IPS-20b (cell line): ENCODE data around the gene TNFRSF19.

Experiments
- H3K27ac ChIP-seq: one replicate; pipeline ENCODE4 v1.5.1; 2013; ENCODE audit warnings: low read length
- H3K27me3 ChIP-seq: 2 replicates; pipeline ENCODE4 v1.6.1; 2013; ENCODE audit warnings: mild to moderate bottlenecking, low read length, inconsistent platforms; ENCODE audit not compliant: insufficient read depth
- H3K36me3 ChIP-seq: 2 replicates; pipeline ENCODE4 v1.6.1; 2013; ENCODE audit warnings: low read depth, mild to moderate bottlenecking, inconsistent platforms, low read length, moderate library complexity; ENCODE audit not compliant: insufficient read depth
- H3K4me1 ChIP-seq: 2 replicates; pipeline ENCODE4 v1.6.1; 2013; ENCODE audit warnings: mild to moderate bottlenecking, control low read depth, inconsistent platforms, low read length, moderate library complexity; ENCODE audit not compliant: insufficient read depth
- H3K4me3 ChIP-seq: 2 replicates; pipeline ENCODE4 v1.5.1; 2013; ENCODE audit warnings: mild to moderate bottlenecking, low read length, inconsistent platforms
- H3K9ac ChIP-seq: 2 replicates; pipeline ENCODE4 v1.6.1; 2013; ENCODE audit warnings: low read depth, mild to moderate bottlenecking, inconsistent platforms, low read length, moderate library complexity
- H3K9me3 ChIP-seq: 2 replicates; pipeline ENCODE4 v1.6.1; 2013; ENCODE audit warnings: mild to moderate bottlenecking, low read depth, low read length, inconsistent platforms; ENCODE audit not compliant: insufficient read depth

Gene TNFRSF19

DNA sequence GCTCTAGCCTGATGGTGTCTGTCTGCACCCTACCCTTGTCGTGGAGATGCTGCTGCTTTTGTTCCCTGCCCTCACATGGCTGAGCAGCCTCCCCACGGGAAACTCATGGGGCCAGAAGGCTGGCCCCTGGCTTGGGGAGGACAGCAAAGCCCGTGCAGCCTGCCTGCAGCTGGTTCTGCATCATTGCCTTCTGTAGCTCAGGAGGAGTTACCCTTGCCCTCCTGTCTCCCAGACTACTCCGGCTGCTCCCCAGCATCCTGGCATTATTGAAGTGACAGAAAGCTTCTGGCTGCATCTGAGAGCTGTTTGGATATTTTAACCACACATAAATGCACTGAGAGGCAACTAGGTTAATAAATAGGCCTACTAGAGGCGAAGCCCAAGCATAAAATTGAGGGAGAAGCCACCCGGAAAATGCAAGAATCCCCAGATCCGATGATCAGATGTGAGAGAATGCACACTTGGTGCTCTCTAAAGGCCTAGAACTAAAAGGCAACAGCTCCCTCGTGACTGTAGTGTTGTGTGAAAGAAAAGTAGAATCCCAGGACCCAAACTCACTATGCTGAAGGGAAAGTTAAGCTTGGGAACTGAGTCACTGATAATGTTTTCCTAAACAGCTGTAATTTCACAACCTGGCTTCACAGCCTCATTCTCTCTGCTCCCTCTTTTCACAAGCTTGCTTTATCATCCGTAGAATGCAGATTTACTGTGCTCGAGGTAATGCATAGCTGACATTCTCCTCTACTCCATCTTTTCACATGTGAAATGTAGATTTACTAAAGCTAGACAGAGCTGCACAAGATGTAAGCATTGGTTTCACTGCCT is 110.8 kb downstream of the TNFRSF19 start:
- no peak overlapping the region for H3K9ac ChIP-seq
- no peaks in the 10 kb centered on the region for H3K36me3 ChIP-seq
- H3K27me3 ChIP-seq, result no peaks in the 10 kb centered on the region
- H3K27ac ChIP-seq, result no peak overlapping the region
- peaks cover 9% of the 10 kb centered on the region; the same call in 1 of the 2 replicates for H3K4me1 ChIP-seq
- H3K4me3 ChIP-seq, result no peak overlapping the region
- peaks cover 27% of the 10 kb centered on the region for H3K9me3 ChIP-seq

DNA sequence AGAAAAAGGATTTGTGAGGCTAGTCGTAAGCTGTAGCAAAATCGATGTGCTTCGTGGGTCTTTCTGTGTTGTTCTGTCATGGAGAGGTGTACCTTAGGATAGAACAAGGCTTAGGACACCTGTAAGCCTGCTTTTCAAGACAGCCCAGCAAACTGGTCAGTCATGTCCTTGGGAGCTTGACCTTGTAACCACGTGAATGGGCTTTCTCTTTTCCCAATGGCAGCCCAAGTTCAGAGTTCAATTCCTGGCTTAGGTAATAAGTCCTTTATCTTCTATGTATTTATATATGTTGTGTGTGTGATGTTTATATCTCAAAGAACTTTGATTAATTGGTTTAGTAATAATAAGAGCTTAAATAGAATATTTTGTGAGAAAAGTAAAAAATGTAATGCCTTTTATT is 112.9 kb downstream of the TNFRSF19 start:
- H3K4me3 ChIP-seq, result no peak overlapping the region
- peaks cover 27% of the 10 kb centered on the region for H3K9me3 ChIP-seq
- no peaks in the 10 kb centered on the region for H3K27me3 ChIP-seq
- H3K27ac ChIP-seq, result no peak overlapping the region
- no peak overlapping the region for H3K9ac ChIP-seq
- peaks cover 9% of the 10 kb centered on the region; the same call in 1 of the 2 replicates for H3K4me1 ChIP-seq
- no peaks in the 10 kb centered on the region for H3K36me3 ChIP-seq

DNA sequence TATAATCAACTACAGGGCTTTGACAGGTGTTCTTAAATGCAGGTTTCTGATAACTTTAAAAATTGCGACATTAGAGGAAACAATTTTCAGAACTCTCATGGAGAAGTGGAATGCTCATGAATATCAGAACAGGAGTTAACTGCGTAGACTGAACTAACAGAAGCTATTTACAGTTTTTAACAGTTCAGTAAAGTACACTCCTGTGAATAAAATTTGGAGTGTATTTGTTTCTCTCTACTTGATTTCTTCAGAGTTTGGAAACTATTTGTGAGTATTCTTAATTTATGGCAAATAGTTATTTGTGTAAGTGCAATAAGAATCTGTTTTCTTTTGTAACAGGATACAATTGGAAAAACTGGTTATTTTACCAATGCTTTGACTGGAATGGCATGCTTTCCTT is 114.4 kb downstream of the TNFRSF19 start:
- Histone ChIP-seq H3K4me1 (peaks cover 9% of the 10 kb centered on the region; the same call in 1 of the 2 replicates), H3K4me3 (no peak overlapping the region), H3K27me3 (no peaks in the 10 kb centered on the region), H3K9me3 (peaks cover 27% of the 10 kb centered on the region), H3K27ac (no peak overlapping the region), H3K36me3 (no peaks in the 10 kb centered on the region), H3K9ac (no peak overlapping the region)

DNA sequence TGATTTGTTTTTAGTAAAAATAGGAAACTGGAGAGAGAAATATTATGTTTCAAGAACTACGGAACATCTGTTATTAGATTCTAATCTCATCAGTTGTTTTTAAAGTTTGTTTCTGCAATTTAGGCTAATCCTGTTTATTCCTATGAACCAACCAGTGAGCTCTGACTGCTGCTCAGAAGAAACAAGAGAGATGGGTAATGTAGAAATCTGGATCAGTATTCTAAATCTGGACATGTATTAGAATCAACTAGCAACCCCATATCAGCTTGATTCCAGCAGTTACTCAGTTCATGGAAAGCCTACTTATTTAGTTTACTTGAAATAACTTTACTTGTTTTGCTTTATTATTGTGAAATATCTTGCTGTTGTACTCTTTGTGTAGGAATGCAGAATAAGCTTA is 115.2 kb downstream of the TNFRSF19 start:
- Histone ChIP-seq H3K9ac (no peak overlapping the region), H3K4me3 (no peak overlapping the region), H3K27ac (no peak overlapping the region), H3K9me3 (peaks cover 27% of the 10 kb centered on the region), H3K36me3 (no peaks in the 10 kb centered on the region), H3K27me3 (no peaks in the 10 kb centered on the region), H3K4me1 (peaks cover 9% of the 10 kb centered on the region; the same call in 1 of the 2 replicates)

DNA sequence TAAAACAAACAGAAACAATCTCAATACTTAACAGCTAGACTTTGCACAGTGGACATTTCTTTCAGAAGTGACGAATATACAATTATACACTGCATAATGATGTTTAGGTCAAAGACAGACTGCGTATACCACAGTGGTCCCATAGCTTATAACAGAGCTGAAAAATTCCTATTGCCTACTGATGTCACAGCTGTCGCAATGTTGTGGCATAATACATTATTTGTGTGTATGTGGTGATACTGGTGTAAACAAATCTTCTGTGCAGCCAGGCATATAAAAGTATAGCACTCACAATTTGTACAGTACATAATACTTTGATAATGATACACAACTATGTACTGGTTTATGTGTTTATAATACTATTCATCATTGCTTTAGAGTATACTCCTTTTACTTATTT is 116.7 kb downstream of the TNFRSF19 start:
- Histone ChIP-seq H3K4me3 (no peak overlapping the region), H3K27ac (no peak overlapping the region), H3K27me3 (no peaks in the 10 kb centered on the region), H3K9me3 (peaks cover 27% of the 10 kb centered on the region), H3K4me1 (no peaks in the 10 kb centered on the region), H3K9ac (no peak overlapping the region), H3K36me3 (no peaks in the 10 kb centered on the region)

DNA sequence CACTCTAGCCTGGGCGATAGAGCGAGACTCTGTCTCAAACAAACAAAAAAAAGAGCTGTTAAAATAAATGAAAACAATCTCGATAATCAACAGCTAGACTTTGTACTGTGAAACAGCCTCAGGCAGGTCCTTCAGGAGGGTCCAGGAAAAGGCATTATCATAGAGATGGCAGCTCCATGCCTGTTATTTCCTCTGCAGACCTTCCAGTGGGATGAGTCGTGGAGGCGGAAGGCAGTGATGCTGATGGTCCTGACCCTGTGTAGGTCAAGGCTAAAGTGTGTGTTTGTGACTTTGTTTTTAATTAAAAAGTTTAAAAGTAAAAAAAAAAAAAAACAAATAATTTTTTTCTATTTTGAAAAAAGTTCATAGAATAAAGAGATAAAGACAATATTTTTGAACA is 117.4 kb downstream of the TNFRSF19 start:
- Histone ChIP-seq H3K36me3 (no peaks in the 10 kb centered on the region), H3K27ac (no peak overlapping the region), H3K4me3 (no peak overlapping the region), H3K27me3 (no peaks in the 10 kb centered on the region), H3K9me3 (peaks cover 24% of the 10 kb centered on the region), H3K9ac (no peak overlapping the region), H3K4me1 (no peaks in the 10 kb centered on the region)

DNA sequence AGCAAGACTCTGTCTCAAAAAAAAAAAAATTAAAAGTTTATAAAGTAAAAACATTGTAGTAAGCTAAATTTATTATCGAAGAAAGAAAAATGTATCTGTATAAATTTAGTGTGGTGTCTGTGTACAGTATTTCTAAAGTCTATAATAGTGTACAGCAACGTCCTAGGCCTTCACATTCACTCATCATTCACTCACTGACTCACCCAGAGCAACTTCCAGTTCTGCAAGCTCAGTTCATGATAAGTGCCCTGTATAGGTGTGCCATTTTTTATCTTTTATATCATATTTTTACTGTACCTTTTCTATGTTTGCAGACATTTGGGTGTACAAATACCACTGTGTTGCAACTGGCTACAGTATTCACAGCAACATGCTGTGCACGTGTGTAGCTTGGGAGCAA is 118.1 kb downstream of the TNFRSF19 start:
- no peaks in the 10 kb centered on the region for H3K36me3 ChIP-seq
- no peak overlapping the region for H3K4me3 ChIP-seq
- no peak overlapping the region for H3K9ac ChIP-seq
- no peak overlapping the region for H3K27ac ChIP-seq
- H3K4me1 ChIP-seq, result no peaks in the 10 kb centered on the region
- H3K9me3 ChIP-seq, result peaks cover 18% of the 10 kb centered on the region
- H3K27me3 ChIP-seq, result no peaks in the 10 kb centered on the region

DNA sequence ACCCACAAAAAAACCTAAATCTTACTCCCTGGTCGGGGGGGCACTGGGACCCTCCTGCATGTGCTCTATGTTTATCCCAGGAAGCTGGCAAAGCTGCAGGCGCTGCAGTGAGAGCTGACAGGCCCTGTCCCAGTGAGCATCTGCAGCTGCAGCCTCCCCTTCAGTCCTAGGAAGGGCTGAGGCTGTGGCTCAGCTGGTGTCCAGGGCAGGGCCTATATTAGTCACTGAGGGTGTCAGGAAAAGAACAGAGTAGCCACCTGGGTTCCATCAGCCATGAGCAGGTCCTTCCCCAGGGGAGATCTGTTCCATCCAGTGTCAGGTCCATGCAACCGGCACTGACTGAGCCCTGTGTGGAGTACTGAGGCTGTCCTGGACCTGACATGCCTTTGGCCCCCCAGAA is 120.5 kb downstream of the TNFRSF19 start:
- no peak overlapping the region for H3K9ac ChIP-seq

DNA sequence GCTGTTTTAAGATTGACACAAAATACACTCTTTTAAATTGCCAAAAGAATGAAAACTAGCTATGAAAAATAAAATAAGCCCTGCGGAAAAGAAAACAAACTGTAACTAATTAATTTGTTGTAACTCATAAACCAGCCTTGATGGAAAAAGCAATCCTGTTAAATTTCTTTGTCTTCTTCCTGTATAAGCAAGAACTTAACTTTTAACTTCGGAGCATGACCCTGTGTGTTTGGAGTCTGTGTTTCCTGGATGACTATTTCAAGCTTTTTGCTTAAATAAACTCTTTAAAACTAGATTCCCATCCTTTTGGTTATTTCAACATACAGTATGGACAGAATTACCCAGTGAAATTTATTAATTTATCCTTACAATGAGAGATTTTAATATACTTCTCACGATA is 122.6 kb downstream of the TNFRSF19 start:
- Histone ChIP-seq H3K27ac (no peak overlapping the region), H3K4me1 (no peaks in the 10 kb centered on the region)

More for the DNA sequence above, 120.5 kb downstream of the TNFRSF19 start:
- H3K9me3 ChIP-seq, result no peaks in the 10 kb centered on the region
- no peaks in the 10 kb centered on the region for H3K27me3 ChIP-seq
- H3K36me3 ChIP-seq, result no peaks in the 10 kb centered on the region
- no peak overlapping the region for H3K4me3 ChIP-seq
- no peaks in the 10 kb centered on the region for H3K4me1 ChIP-seq
- H3K27ac ChIP-seq, result no peak overlapping the region

DNA sequence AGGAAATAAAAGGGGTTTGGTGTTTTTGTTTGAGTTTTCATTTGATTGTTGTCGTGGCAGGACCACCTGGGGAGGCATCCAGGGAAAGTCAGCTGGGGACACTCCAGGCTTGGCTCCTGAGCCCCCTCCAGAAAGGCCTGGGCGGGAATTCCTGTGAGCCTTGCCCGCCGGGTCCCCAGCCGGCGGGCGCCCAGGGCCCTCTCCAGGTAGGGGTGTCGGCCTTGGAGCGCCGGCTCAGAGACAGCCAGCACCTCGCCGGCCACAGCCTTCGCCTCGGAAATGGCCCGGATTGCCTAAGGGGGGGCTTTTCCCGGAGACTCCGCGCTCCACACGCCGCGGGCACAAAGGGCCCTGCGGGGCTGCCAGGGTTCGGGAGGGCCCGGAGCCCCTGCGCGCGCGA is 125.0 kb downstream of the TNFRSF19 start:
- H3K9ac ChIP-seq, result no peak overlapping the region
- no peak overlapping the region for H3K4me3 ChIP-seq
- H3K27me3 ChIP-seq, result no peaks in the 10 kb centered on the region

More for the DNA sequence above, 122.6 kb downstream of the TNFRSF19 start:
- no peaks in the 10 kb centered on the region for H3K9me3 ChIP-seq
- no peaks in the 10 kb centered on the region for H3K27me3 ChIP-seq
- H3K36me3 ChIP-seq, result no peaks in the 10 kb centered on the region
- H3K9ac ChIP-seq, result no peak overlapping the region
- H3K4me3 ChIP-seq, result no peak overlapping the region

DNA sequence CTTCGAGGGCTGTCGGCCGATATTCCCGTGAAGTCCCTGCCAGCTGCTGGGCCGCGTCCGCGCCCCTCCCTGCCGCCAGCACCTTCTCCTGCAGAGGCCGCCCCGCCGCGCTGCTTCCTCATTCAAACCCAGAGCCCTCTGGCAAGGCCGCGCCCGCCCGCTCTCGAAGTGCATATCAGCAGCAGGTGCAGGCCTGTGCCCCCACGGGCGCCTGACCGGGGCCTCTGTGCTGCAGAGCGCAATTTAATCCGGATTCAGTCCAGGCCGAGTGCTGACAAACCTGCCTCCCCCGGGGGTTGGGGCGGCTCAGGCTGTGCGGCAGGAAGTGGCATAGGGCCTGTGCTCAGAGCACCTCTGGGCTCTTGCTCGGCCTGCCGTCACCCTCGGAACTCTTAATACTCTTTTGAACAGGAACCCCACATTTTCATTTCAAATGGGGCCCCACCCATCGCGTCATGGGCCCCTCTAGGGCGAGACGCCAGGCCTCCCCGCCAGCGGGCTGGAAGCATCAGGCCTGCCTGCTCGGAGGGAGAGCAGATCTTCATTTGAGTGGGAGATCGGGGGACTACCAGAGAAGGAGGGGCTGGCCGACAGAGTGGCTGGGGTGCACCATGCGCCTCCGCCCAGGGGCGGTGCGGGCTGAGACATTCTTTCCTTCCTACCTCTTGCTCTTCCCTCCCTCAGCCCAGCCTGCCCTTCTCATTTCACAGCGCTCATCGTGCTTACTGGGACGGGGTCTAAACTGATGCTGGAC is 125.7 kb downstream of the TNFRSF19 start:
- Histone ChIP-seq H3K36me3 (no peaks in the 10 kb centered on the region), H3K4me1 (no peaks in the 10 kb centered on the region), H3K27me3 (no peaks in the 10 kb centered on the region), H3K27ac (no peak overlapping the region), H3K9ac (no peak overlapping the region), H3K4me3 (no peak overlapping the region), H3K9me3 (no peaks in the 10 kb centered on the region)

More for the DNA sequence above, 125.0 kb downstream of the TNFRSF19 start:
- Histone ChIP-seq H3K36me3 (no peaks in the 10 kb centered on the region), H3K4me1 (no peaks in the 10 kb centered on the region), H3K9me3 (no peaks in the 10 kb centered on the region), H3K27ac (no peak overlapping the region)

DNA sequence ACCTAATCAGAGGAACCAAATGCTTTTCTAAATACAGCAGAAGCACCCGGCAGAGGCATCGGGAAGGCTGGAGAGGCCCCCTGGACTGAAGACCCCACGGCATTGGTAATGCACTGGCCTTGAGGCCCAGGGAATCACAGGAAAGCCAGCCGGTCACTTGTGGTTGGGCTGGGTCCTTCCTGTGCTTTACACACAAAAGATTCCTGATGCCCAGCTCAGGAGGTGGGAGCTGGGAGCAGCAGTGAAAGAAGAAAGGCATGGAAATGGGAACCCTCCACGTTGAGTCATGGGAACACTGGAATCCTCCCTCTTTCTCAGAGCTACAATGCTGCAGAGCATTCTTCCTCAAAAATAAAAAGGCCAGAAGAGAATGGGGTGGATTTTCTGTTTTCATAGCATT is 126.4 kb downstream of the TNFRSF19 start:
- Histone ChIP-seq H3K27me3 (no peaks in the 10 kb centered on the region), H3K9me3 (no peaks in the 10 kb centered on the region), H3K27ac (no peak overlapping the region), H3K36me3 (no peaks in the 10 kb centered on the region), H3K9ac (no peak overlapping the region), H3K4me3 (no peak overlapping the region), H3K4me1 (no peaks in the 10 kb centered on the region)
